ENCODE data around the gene SLC6A6.

SLC6A6 gene

GRCh38 chr3:14454639-14455310 is 52.4 kb downstream of the SLC6A6 start:
- Histone ChIP-seq H3K36me3 (peaks cover 100% of the 10 kb centered on the region), H3K4me2 (no peak overlapping the region), H3K27ac (no peak overlapping the region), H3K27me3 (no peaks in the 10 kb centered on the region), H3K9ac (no peak overlapping the region), H3K4me1 (no peaks in the 10 kb centered on the region), H3K4me3 (no peak overlapping the region), H3K9me3 (no peaks in the 10 kb centered on the region), H4K20me1 (peaks cover 52% of the 10 kb centered on the region; the same call in 1 of the 2 replicates)
- no peak for TF ChIP-seq Cebpa-rat (IDR thresholded peaks at IDR 0.05)

- no peaks in the 10 kb centered on the region for H3K27me3 ChIP-seq
- H3K9me3 ChIP-seq = no peaks in the 10 kb centered on the region
- peaks cover 60% of the 10 kb centered on the region; the same call in 1 of the 2 replicates for H4K20me1 ChIP-seq
- H3K9ac ChIP-seq = no peak overlapping the region
- H3K36me3 ChIP-seq = peaks cover 100% of the 10 kb centered on the region
- no peak overlapping the region for H3K27ac ChIP-seq
- H3K4me2 ChIP-seq = no peak overlapping the region
- H3K4me3 ChIP-seq = no peak overlapping the region
- no peak for TF ChIP-seq Cebpa-rat (IDR thresholded peaks at IDR 0.05)
- no peaks in the 10 kb centered on the region; the same call in 1 of the 2 replicates for H3K4me1 ChIP-seq
These were observed 53.3 kb downstream of the SLC6A6 start for GRCh38 chr3:14455571-14456317.

GRCh38 chr3:14456794-14457193 is 54.4 kb downstream of the SLC6A6 start:
- Histone ChIP-seq H3K9me3 (no peaks in the 10 kb centered on the region), H3K4me2 (no peak overlapping the region), H3K9ac (no peak overlapping the region), H4K20me1 (peaks cover 68% of the 10 kb centered on the region), H3K27ac (no peak overlapping the region), H3K36me3 (peaks cover 99% of the 10 kb centered on the region), H3K27me3 (no peaks in the 10 kb centered on the region), H3K4me1 (peaks cover 8% of the 10 kb centered on the region), H3K4me3 (no peak overlapping the region)
- TF ChIP-seq Cebpa-rat (IDR thresholded peaks at IDR 0.05) = no peak

GRCh38 chr3:14457481-14457880 is 55.1 kb downstream of the SLC6A6 start:
- Histone ChIP-seq H3K9me3 (no peaks in the 10 kb centered on the region), H3K36me3 (peaks cover 96% of the 10 kb centered on the region), H3K27me3 (no peaks in the 10 kb centered on the region), H3K4me3 (no peak overlapping the region), H3K4me1 (peaks cover 15% of the 10 kb centered on the region), H3K9ac (no peak overlapping the region), H3K27ac (no peak overlapping the region), H4K20me1 (peaks cover 68% of the 10 kb centered on the region), H3K4me2 (no peak overlapping the region)
- TF ChIP-seq Cebpa-rat (IDR thresholded peaks at IDR 0.05) = no peak

- H3K9ac ChIP-seq = no peak overlapping the region
- no peaks in the 10 kb centered on the region for H3K27me3 ChIP-seq
- peaks cover 70% of the 10 kb centered on the region for H4K20me1 ChIP-seq
- H3K36me3 ChIP-seq = peaks cover 96% of the 10 kb centered on the region
- no peak overlapping the region for H3K27ac ChIP-seq
- no peak overlapping the region for H3K4me3 ChIP-seq
- no peaks in the 10 kb centered on the region for H3K9me3 ChIP-seq
- no peak for TF ChIP-seq Cebpa-rat (IDR thresholded peaks at IDR 0.05)
- no peak overlapping the region for H3K4me2 ChIP-seq
- H3K4me1 ChIP-seq = peaks cover 20% of the 10 kb centered on the region
These were observed 55.6 kb downstream of the SLC6A6 start for GRCh38 chr3:14457999-14458398.

- TF ChIP-seq Cebpa-rat (IDR thresholded peaks at IDR 0.05) = no peak
- peaks cover 96% of the 10 kb centered on the region for H3K36me3 ChIP-seq
- H3K4me2 ChIP-seq = no peak overlapping the region
These were observed 56.2 kb downstream of the SLC6A6 start for GRCh38 chr3:14458434-14459275.

GRCh38 chr3:14459384-14459783 is 57.0 kb downstream of the SLC6A6 start:
- Histone ChIP-seq H3K9ac (no peak overlapping the region), H4K20me1 (peaks cover 77% of the 10 kb centered on the region), H3K4me1 (peaks cover 30% of the 10 kb centered on the region), H3K36me3 (peaks cover 96% of the 10 kb centered on the region), H3K27me3 (no peaks in the 10 kb centered on the region), H3K4me3 (no peak overlapping the region), H3K4me2 (no peak overlapping the region), H3K27ac (no peak overlapping the region), H3K9me3 (no peaks in the 10 kb centered on the region)
- no peak for TF ChIP-seq Cebpa-rat (IDR thresholded peaks at IDR 0.05)

More at GRCh38 chr3:14458434-14459275, 56.2 kb downstream of the SLC6A6 start:
- Histone ChIP-seq H4K20me1 (peaks cover 77% of the 10 kb centered on the region), H3K4me3 (no peak overlapping the region), H3K9me3 (no peaks in the 10 kb centered on the region), H3K27me3 (no peaks in the 10 kb centered on the region), H3K9ac (no peak overlapping the region), H3K27ac (no peak overlapping the region), H3K4me1 (peaks cover 27% of the 10 kb centered on the region)

- Histone ChIP-seq H4K20me1 (peaks cover 77% of the 10 kb centered on the region), H3K4me1 (peaks cover 30% of the 10 kb centered on the region), H3K4me2 (no peak overlapping the region), H3K4me3 (no peak overlapping the region), H3K36me3 (peaks cover 96% of the 10 kb centered on the region), H3K9me3 (no peaks in the 10 kb centered on the region), H3K9ac (no peak overlapping the region), H3K27me3 (no peaks in the 10 kb centered on the region), H3K27ac (no peak overlapping the region)
- TF ChIP-seq Cebpa-rat (IDR thresholded peaks at IDR 0.05) = no peak
These were observed 57.4 kb downstream of the SLC6A6 start for GRCh38 chr3:14459787-14460186.

GRCh38 chr3:14460342-14461005 is 58.1 kb downstream of the SLC6A6 start:
- TF ChIP-seq Cebpa-rat (IDR thresholded peaks at IDR 0.05) = no peak
- Histone ChIP-seq H3K4me3 (no peak overlapping the region), H3K4me2 (no peak overlapping the region), H3K4me1 (peaks cover 30% of the 10 kb centered on the region), H3K27me3 (no peaks in the 10 kb centered on the region), H3K36me3 (peaks cover 96% of the 10 kb centered on the region), H4K20me1 (peaks cover 77% of the 10 kb centered on the region), H3K9ac (no peak overlapping the region), H3K27ac (no peak overlapping the region), H3K9me3 (no peaks in the 10 kb centered on the region)
